T follicular helper cell (primary cell): ENCODE measurements around the gene EEFSEC.

Experiments used
- DNase-seq: peaks from one replicate; pipeline ENCODE4 v3.0.0-alpha.2; 2020; ENCODE audit warnings: low read depth

Gene EEFSEC

DNA sequence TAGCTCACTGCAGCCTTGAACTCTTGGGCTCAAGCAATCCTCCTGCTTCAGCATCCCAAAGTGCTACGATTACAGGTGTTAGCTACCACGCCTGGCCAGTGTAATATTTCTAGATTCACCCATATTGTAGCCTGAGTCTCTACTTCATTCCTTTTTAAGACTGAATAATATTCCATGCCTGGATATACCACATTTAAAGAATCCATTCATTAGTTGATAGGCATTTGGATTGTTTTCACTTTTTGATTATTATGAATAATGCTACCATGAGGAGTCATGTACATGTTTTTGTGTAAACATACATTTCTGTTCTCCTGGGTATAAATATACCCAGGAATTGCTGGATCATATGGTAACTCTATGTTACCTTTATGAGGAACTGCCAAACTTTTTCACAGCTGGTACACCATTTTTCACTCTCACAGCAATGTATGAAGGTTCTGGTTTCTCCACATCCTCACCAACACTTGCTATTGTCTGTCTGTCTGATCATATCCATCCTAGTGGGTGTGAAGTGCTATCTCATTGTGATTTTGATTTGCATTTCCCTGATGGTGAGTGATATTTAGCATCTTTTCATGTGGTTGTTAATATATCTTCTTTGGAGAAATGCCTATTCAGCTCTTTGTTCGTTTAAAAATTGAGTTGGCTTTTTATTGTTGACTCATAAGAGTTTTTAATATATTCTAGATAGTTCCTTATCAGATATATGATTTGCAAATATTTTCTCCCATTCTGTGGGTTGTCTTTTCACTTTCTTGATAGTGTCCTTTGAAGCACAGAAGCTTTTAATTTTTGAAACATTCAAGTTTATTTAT lies 32.6 kb downstream of the EEFSEC start:
- DNase-seq = no peak

DNA sequence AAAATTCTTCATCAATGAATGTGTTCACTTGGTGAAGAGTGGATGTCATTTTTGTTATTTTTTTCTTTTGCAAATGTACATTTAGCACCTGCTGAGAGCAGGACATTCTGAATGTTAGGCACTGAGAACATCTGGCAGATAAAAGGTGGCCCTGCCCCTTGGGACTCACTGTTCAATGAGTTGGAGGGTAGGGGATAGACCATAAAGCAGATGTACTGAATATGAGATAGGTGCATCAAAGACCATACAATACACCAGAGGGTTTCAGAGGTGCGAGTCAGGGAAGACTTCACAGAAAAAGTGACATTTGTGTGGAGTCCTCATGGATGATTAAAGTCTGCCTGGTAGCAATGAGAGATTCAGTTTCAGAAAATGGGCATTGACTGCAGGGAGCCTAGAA lies 34.2 kb downstream of the EEFSEC start:
- DNase-seq = no peak

DNA sequence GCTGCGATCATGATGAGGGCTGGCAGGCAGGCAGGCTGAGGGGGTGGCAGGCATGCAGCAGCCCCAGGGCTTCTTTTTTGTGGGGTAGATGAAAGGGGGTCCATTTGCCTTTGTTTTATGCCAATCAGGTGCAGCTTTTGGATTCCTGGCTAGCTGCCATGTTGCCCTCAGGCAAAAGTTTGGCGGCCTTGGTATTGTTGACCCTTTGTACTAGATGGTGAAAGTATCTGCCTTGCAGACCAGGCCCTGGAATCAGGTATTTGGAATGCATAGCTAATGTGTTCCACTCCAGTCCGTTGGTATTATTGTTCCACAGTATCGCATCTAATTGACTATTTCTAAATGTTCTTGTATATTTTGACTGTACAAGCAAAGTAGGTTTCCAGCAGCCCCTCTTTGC lies 35.0 kb downstream of the EEFSEC start:
- no peak for DNase-seq

DNA sequence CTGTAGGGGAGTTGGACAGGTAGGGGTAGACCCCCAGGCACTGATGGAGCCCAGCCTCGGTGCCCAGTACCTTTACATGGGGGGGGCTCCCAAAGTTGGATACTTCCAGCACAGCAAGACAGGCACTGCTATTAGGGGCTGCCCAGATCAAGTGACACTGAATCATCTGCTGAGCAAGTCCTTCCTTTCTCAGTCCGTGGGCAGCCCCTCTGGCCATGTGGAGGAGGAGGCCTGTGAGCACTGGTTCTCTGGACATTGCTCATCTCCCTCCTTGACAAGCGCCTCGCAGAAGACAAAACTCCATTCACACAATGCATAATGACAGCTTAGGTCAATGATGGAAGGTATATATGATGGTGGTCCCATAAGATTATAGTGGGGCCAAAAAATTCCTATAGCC lies 35.7 kb downstream of the EEFSEC start:
- DNase-seq = no peak

DNA sequence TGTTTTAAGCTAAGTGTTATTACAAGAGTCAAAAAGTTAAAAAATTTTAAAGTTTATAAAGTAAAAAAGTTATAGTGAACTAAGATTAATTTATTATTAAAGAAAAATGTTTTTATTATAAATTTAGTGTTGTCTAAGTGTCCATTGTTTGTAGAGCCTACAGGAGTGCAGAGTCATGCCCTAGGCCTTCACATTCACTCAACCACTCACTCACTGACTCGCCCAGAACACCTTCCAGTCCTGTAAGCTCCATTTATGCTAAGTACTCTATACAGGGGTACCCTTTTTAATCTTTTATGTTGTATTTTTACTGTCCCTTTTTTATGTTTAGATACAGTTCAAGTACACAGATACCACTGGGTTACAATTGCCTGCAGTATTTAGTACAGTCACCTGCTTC lies 37.2 kb downstream of the EEFSEC start:
- DNase-seq = no peak

DNA sequence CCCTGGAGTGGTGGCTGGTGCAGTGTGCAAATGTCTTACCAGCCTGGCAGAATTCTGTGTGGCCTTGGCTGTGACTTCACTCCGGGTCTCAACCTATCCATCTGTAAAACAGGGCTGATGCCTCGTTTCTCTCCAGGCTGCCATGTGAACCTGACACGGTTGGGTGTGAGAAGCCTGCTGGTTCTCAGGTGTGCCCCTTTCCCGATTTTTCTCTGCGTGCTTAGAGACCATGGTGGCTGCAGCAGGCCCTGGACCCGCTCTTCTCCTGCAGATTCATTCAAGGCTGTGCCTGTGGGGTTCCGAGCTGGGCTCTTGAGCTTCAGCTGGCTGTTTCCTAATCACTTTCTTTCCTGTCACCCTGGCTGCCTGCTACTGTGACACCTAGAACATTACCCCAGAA lies 38.9 kb downstream of the EEFSEC start:
- no peak for DNase-seq

DNA sequence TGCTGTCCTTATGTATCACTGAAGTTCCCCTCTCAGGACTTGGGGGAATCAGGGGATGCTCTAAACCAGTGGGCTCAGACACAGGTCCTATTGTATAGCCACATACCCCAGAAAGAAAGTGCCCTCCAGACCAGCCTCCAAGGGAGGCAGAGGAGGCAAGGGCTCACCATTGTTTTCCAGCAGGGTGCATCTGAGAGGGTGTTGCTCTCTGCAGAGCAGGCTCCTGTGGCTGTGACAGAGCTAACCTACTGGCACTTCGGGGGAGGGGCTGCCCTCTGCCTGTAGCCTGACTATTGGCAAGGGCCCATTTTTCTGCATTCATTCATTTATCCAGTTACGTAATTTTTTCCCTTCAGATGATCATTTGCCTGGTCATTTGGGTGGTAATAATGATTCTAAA lies 39.9 kb downstream of the EEFSEC start:
- DNase-seq = no peak

DNA sequence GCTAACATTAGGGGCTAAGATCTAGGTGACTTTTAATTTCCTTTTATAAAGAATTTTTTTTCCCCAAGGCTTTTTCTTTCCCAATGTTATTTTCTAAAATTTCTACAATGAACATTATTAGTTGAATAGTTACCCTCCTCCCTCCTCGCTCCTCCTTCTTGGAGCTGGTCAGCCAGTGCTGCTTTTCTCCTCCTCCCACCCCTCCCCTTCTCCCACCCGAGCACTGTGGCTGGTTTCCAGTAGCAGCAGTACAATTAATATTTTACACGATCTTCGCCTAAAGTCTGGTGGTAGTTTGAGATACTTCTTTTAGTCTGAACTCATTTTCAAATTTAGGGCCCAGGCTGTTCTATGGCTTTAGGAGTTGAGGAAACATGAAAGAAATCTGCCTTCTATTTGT lies 41.6 kb downstream of the EEFSEC start:
- DNase-seq = no peak

DNA sequence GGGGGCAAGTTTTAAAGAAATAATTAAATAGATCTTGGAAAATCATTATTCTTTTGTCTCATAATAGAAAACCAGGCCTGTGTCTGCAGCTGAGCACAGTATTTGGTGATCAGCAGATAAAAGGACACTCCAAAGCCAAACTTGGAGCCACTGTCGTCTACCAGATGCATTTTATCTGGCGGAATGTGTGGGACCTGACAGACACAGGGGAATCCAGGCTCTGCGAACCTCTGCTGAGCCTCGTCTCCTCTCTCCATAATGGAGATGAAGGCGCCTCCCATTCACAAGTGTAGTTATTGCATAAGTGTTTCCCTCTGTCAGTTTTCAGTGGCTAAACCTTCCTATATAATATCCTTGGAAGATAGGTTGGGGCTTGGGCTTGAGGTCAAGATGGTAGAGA lies 42.1 kb downstream of the EEFSEC start:
- no peak for DNase-seq

DNA sequence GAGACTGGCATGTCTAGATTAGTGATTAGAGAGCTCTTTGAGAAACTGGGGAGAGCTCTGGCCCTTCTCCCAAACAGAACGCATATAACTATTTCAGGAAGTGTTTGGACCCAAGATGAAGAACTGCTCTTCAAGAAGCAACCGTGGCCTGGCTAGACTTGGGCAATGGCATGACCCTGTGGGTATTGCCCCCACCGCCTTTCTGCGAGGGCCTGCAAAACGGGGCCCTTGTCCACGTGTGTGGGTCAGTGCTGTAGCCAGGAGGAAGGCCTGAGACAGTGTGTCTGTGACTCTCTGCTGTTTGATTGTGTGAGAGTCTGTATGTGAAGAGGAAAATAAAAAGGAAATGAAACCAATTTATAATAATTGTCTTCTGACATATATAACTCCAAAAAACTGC lies 42.5 kb downstream of the EEFSEC start:
- DNase-seq = no peak

DNA sequence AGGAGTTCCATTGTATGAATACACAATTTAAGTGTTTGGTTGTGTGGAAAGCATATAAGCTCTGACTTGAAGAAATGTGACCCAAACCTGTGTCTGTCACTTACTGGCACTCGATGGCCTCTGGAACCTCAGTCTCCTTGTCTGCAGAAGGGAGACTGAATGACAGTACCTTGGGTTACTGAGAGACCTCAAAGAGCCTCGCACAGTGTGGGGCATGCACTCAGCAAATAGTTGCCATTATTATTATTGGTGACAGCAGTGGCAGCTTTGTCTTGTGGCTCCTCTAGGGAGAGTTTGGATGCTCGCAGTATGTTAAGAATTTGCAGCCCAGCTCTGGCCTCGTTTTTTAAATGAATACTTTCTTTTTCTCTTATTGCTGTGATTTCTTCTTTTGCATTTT lies 43.4 kb downstream of the EEFSEC start:
- DNase-seq = no peak

DNA sequence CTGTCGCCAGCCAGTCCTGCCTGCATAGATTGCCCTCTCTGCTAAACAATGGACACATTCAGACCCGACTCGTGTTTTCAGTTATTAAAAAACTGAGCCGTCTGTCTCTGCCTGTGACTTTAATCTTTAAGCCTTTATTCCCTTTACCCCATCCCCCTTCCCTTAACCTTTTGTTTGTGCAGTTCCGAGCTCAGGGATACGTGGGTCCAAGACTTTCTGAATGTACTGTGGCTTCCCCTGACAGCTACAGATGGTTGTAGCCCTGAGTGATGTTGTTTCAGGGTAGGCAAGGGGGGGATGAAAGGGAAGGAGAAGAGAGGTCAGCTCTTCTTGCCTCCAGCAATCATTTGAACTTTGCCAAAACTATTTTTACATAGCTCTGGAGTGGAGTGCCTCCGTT lies 44.6 kb downstream of the EEFSEC start:
- DNase-seq = no peak

DNA sequence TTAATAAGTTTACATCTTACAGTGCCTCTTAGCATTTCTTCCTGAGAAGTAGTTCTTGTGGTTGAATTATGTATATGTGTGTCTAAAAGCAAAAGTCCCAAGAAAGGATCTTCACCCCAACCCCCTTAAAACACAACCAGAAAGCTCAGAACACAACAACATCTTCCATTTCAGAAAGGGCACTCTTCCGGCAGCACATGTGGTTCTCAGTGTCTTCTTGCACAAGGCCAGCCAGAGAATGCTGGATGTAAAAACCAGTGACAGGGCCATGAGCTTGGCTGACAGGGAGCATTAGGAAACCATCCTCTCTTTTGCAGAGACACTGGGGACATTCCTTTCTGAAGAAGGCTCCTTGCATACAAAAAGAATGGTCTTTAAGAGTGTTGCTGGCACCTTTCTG lies 45.0 kb downstream of the EEFSEC start:
- no peak for DNase-seq

DNA sequence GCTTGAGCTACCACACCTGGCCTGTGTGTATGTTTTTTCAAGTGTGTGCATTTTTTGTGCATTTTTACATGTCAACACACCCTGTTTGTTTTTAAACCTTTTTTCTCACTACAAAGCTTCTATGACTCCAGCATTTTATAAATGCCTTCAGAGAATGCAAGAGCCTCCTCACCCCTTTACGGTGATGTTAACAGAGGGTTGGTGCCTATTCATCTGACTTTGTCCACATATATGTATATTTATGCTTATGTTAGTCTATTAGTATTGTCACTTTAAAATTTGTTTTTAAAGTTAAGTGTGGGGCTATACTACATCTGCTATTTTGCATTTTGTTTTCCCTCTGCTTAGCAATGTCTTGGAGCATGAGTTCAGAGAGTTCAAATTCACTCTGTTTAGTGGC lies 45.8 kb downstream of the EEFSEC start:
- no peak for DNase-seq

DNA sequence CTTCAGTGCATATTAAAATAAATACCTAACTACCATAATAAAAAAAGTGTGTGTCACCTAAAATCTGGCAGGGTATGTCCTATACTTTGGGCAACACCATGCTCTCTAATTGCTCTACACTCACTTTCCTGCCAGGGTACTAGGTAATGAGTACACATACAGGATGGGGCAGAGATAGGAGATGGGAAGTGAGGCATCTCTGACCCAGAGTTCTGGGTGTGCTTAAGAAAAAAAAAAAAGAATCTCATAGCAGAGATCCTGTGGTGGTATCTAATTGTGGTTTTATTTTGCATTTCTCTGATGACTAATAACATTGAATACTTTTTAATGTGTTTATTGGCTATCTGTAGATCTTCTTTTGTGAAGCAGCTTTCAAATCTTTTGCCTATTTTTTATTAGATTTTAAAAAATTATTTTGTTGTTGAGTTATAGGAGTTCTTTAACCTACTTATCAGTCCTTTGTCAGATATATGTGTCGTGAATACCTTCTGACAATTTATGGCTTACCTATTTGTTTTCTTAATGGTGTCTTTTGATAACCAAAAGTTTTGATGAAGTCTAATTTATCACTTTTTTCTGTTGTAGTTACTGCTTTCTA lies 48.0 kb downstream of the EEFSEC start:
- DNase-seq = no peak

DNA sequence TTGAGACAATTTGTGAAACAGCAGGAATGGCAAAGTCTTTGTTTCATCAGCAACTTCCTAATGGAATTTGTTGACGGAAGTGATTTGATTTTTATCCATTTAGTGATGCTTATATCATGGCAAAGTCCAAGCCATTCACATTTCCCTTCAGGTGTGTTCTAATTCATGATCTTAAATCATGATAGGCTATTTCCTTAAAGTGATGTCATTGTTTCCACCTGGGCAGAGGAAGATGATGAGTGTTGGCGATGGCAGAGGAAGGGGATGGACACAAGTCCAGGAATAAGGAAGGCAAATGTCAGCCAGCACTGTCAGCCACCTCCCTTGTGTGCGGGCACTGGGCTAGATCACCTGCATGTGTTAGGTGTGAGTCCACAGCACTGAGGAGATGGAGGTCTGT lies 49.9 kb downstream of the EEFSEC start:
- no peak for DNase-seq

DNA sequence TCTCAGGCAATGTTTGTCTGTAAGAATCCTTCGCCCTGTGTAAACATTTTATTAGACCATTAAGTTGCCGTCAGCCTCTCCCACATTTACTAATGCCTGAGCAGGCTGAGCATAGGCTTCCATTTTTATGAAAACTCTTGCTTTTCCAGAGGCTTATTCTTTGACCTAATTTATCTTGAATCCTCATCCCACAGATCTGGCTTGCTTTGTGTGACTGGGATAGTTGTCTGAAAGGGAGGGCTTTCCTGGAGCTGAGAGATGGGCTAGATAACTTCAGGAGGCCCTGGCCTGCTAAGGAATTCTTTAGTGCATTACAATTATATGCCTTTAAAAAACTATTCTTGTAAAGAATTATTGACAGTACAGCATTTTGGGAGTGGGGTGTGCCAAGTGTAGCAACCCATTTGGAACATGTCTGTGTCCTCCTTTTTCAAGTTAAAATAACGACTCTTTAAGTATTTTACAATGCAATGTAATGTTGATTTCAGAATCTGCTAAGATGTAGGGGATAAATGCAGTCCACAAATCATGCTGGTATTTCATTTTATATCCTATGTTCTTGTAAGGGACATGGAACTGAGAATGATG lies 52.4 kb downstream of the EEFSEC start:
- DNase-seq = no peak

DNA sequence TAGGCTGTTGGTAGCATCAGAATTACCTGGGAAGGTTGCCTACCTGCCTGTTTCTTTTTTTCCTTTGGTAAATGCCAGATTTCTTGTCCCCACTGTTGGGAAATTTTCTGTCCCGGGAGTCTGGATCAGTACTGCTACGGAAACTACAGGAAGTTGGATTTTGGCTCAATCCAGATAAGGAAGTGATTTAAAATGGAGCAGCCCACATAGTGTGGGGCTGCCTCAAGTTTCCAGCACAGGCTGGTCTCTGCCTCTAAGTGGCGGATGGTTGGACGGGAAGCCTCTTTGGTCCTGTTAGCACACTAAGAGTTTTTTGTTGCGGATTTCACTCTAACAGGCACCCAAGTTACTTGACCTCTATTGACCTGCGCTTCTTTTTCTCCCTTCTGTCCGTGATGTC lies 54.7 kb downstream of the EEFSEC start:
- no peak for DNase-seq

DNA sequence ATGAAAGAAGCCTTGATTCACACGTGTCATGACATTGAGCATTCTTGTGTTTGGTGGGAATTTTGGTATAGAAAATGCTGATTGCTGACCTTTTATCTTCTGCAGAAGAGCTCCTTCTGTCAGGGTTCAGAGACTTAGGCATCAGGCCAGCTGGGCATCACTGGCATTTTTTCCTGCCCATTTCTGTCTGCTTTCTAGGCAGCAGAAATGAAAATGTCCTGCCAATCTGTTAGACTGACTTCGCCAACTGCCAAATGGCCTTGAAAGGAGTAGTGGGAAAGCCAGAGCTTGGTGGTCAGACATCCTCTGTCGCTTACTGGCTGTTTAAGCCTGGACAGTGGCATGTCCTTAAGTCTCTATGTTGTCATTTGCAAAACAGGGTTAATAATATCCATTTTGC lies 57.4 kb downstream of the EEFSEC start:
- DNase-seq = no peak

DNA sequence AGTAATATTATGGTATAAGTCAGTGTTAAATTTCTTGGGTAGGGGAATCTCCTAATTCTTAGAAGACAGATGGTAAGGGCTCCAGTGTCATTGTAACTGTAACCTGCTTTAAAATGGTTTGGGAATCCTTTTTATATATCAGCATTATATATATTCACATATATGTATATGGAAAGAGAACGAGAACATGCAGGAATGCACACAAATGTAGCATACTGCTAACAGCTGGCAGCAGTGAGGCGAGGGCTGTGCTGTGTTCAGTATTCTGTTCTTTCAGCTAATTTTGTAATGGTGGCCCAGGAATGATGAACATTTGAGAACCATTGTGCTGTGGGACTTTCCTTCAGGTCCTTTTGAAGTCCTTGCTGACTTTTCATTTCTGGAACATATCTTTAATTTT lies 60.8 kb downstream of the EEFSEC start:
- DNase-seq = no peak

DNA sequence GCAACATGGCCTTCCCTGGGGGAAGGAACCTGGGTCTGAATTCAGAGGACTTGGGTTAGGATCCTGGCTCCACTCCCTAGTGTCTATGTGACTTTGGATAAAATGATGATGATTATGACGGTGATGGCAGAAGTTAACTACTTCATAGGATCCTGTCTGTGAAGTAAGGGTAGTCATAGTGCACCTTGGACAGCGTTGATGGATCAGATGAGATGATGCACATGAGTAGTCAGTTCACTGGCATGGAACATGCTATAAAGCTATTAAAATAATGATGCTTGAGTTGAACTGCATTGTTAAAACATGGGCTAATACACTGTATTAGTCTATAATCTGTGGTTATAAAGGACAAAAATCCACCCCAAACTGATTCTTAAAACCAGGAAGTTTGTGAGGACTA lies 62.0 kb downstream of the EEFSEC start:
- DNase-seq = no peak

DNA sequence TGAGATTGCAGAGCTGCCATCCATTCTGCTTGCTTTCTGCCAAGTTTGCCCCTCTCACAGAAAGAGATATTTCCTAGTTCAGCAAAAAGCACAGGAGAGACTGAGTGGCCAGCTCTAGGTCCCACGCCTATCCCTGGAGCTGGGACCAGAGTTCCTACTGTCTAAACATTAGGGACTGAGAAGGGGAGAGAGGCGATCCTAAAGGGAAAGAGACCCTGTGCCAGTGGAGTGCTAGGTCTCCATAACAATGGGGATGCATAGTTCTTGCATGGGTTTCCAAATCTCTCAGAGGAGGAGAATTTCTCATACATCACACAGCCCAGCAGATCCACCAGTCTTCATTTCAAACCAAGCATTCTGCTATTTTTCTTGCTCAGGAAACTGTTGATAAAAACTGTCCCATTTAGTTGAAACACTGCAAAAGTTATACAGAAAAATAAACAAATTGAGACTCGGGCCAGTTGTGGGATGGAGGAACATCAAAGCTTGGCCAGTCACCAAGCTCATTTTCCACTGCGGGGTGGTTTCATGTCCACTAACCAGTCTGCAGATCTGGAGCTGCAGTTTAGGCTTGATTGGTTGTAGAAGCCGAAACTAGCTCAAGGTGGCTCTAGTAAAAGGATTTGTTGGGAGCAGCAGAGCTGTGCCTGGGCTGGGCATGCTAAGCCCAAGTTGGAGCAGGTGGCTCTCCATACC lies 62.7 kb downstream of the EEFSEC start:
- DNase-seq = no peak
